IMR-90 (cell line): ENCODE data around the gene FAM83F.

Source experiments
- MAFK ChIP-seq: IDR thresholded peaks from 2 replicates; pipeline ENCODE4 v1.6.1; 2012; ENCODE audit warnings: low read depth, low read length, improper control_type of control experiment
- POLR2A ChIP-seq: IDR thresholded peaks from 2 replicates; pipeline ENCODE4 v1.6.1; 2012; ENCODE audit warnings: mild to moderate bottlenecking, low read depth, low read length
- RCOR1 ChIP-seq: IDR thresholded peaks from 2 replicates; pipeline ENCODE4 v1.6.1; 2012; ENCODE audit warnings: mild to moderate bottlenecking, low read length, improper control_type of control experiment; ENCODE audit not compliant: insufficient replicate concordance
- USF2 ChIP-seq: fragments of 150-350 bp; IDR thresholded peaks from 2 replicates; pipeline ENCODE4 v1.6.1; 2017; ENCODE audit warnings: mild to moderate bottlenecking, antibody characterized with exemption, low read length, low read depth
- TF ChIP-seq, protein P1 (sequence below): conservative IDR thresholded peaks from 2 replicates; pipeline ENCODE4 v1.5.1; 2012; ENCODE audit warnings: mild to moderate bottlenecking, low read depth, low read length, improper control_type of control experiment

DNA sequence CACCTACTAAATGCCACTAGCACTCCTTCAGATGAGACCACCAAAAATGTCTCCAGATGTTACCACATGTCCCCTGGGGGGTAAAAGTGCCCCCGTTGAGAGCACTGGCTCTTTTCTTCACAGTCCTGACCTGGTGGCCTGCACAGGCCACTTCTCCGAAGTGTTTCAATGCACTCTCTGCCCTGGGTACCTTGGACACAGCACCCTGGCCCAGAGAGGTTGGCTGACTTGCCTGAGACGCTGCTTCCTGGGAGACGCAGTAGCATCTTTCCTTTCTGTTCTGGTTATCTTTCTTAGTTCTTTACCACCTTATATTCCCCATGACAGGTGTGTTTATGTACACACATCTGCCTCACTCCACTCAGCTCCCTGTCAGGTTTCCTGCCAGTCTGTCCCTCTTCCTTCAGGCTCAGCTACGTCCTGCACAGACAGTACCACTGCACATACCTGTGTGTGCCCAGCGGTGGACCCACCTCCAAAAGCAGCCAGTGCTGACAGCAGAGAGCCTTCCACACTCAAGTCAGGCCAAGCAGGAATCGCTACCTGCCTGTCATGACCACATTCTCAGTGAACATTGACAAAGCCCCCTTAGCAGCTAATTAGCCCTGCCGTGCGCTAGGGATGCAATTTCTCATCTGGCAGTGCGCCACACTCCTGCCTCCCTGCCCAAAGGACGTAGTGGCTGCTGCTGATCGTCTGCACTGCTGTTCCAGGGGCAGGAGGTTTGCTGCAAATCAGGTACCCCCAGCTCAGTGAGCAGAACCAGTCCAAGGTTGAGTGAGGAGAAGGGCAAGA is 39.0 kb downstream of the FAM83F start:
- TF ChIP-seq, protein P1, sequence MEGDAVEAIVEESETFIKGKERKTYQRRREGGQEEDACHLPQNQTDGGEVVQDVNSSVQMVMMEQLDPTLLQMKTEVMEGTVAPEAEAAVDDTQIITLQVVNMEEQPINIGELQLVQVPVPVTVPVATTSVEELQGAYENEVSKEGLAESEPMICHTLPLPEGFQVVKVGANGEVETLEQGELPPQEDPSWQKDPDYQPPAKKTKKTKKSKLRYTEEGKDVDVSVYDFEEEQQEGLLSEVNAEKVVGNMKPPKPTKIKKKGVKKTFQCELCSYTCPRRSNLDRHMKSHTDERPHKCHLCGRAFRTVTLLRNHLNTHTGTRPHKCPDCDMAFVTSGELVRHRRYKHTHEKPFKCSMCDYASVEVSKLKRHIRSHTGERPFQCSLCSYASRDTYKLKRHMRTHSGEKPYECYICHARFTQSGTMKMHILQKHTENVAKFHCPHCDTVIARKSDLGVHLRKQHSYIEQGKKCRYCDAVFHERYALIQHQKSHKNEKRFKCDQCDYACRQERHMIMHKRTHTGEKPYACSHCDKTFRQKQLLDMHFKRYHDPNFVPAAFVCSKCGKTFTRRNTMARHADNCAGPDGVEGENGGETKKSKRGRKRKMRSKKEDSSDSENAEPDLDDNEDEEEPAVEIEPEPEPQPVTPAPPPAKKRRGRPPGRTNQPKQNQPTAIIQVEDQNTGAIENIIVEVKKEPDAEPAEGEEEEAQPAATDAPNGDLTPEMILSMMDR = no peak
- TF ChIP-seq POLR2A (no peak), USF2 (no peak), MAFK (no peak), RCOR1 (no peak)
